GM12878 (cell line): ENCODE results near the gene PITPNC1. TPM values are rescaled to one million over a fixed set of nuclear protein-coding genes. Genes with fewer than 3 reads are reported as not detected.

Source experiments
- ASH2L ChIP-seq: fragments of 300-600, 200-600 bp; sonication (generic); IDR thresholded peaks from 2 replicates; pipeline ENCODE4 v1.6.1; 2017; ENCODE audit warnings: low read depth, mild to moderate bottlenecking, borderline replicate concordance
- ATF7 ChIP-seq: fragments of 450-650 bp; IDR thresholded peaks from 2 replicates; pipeline ENCODE4 v1.6.1; 2016; ENCODE audit warnings: low read depth, mild to moderate bottlenecking
- BHLHE40 ChIP-seq, 2 experiments: fragments of 450-650 bp in 1 of 2; IDR thresholded peaks; 2 replicates each; pipeline ENCODE4 v1.6.1; 2011 to 2017; ENCODE audit warnings: low read depth in 2 of 2, borderline replicate concordance in 1 of 2, improper control_type of control experiment in 1 of 2, low read length in 1 of 2, mild to moderate bottlenecking in 1 of 2
- CHD4 ChIP-seq: fragments of 200-600 bp; sonication (generic); IDR thresholded peaks from 2 replicates; pipeline ENCODE4 v1.6.1; 2016; ENCODE audit warnings: mild to moderate bottlenecking
- CREM ChIP-seq: IDR thresholded peaks from 2 replicates; pipeline ENCODE4 v1.6.1; 2014; ENCODE audit warnings: antibody characterized with exemption, low read depth
- EP300 ChIP-seq, 2 experiments: fragments of 150-350 bp in 1 of 2; IDR thresholded peaks; 2 replicates each; pipeline ENCODE4 v1.6.1; 2011 to 2012; ENCODE audit warnings: low read depth in 2 of 2, low read length in 2 of 2, borderline replicate concordance in 1 of 2, improper control_type of control experiment in 1 of 2, inconsistent platforms in 1 of 2; ENCODE audit not compliant: control insufficient read depth in 1 of 2
- FOXK2 ChIP-seq: fragments of 450-650 bp; IDR thresholded peaks from 2 replicates; pipeline ENCODE4 v1.6.1; 2017; ENCODE audit warnings: mild to moderate bottlenecking, moderate library complexity
- HDGF ChIP-seq: fragments of 450-650 bp; IDR thresholded peaks from 2 replicates; pipeline ENCODE4 v1.6.1; 2016; ENCODE audit warnings: antibody characterized with exemption
- MXI1 ChIP-seq: fragments of 150-350 bp; IDR thresholded peaks from 2 replicates; pipeline ENCODE4 v1.6.1; 2011; ENCODE audit warnings: low read depth, mild to moderate bottlenecking, inconsistent platforms, low read length, improper control_type of control experiment
- NBN ChIP-seq: fragments of 450-650 bp; IDR thresholded peaks from 2 replicates; pipeline ENCODE4 v1.6.1; 2016
- NFIC ChIP-seq: IDR thresholded peaks from 2 replicates; pipeline ENCODE4 v1.6.1; 2012; ENCODE audit warnings: low read depth, mild to moderate bottlenecking, inconsistent platforms, low read length, moderate library complexity
- RB1 ChIP-seq: fragments of 450-650 bp; formaldehyde crosslinking; IDR thresholded peaks from 2 replicates; pipeline ENCODE4 v1.6.1; 2017; ENCODE audit warnings: mild to moderate bottlenecking, borderline replicate concordance
- RCOR1 ChIP-seq: conservative IDR thresholded peaks from 2 replicates; pipeline ENCODE4 v1.6.1; 2012; ENCODE audit warnings: low read depth, low read length, improper control_type of control experiment
- SMC3 ChIP-seq: IDR thresholded peaks from 2 replicates; pipeline ENCODE4 v1.6.1; 2011; ENCODE audit warnings: low read length, improper control_type of control experiment, borderline replicate concordance
- SPI1 ChIP-seq: IDR thresholded peaks from 2 replicates; pipeline ENCODE4 v1.6.1; 2011; ENCODE audit warnings: low read depth, mild to moderate bottlenecking, low read length, moderate library complexity, borderline replicate concordance; ENCODE audit not compliant: insufficient read depth
- ZNF217 ChIP-seq: fragments of 450-650 bp; IDR thresholded peaks from 2 replicates; pipeline ENCODE4 v1.6.1; 2017; ENCODE audit warnings: antibody characterized with exemption, mild to moderate bottlenecking
- ZNF622 ChIP-seq: fragments of 450-650 bp; IDR thresholded peaks from 2 replicates; pipeline ENCODE4 v1.6.1; 2017; ENCODE audit warnings: mild to moderate bottlenecking, inconsistent platforms
- polyA plus RNA-seq, 11 experiments: library from polyadenylated mRNA; depleted of rRNA in 4 of 11; unstranded in 6 of 11; stranded (reverse) in 5 of 11; fragments of >200 nt; fragmentation: Nextera tagmentation in 4 of 11; fragmentation: Illumina TruSeq in 1 of 11; extraction: Ambion mirVana in 4 of 11; extraction: Trizol in 1 of 11; gene quantifications; 1 replicate in 1 of 11; 2 replicates in 10 of 11; pipeline versions ENCODE4 v1.2.1 to v1.2.3, GENCODE V29; 2011 to 2016; ENCODE audit warnings: inconsistent platforms in 2 of 11, missing spikeins in 2 of 11, low read depth in 1 of 11
- total RNA-seq, 4 experiments: library from RNA; depleted of rRNA in 3 of 4; stranded (reverse); fragments of >200 nt in 3 of 4; fragmentation: Illumina TruSeq in 1 of 4; extraction: Trizol in 1 of 4; gene quantifications; 2 replicates each; pipeline versions ENCODE4 v1.2.1 to v1.2.3, GENCODE V29; 2013 to 2021
- TF ChIP-seq, protein P1 (sequence below): IDR thresholded peaks from 2 replicates; pipeline ENCODE4 v1.6.1; 2012; ENCODE audit warnings: improper control_type of control experiment, low read depth, low read length; ENCODE audit not compliant: insufficient replicate concordance
- TF ChIP-seq, protein P2 (sequence below): fragments of 450-650 bp; IDR thresholded peaks from 2 replicates; pipeline ENCODE4 v1.6.1; 2016; ENCODE audit warnings: mild to moderate bottlenecking
- TF ChIP-seq, protein P3 (sequence below): IDR thresholded peaks from 2 replicates; pipeline ENCODE4 v1.6.1; 2012; ENCODE audit warnings: mild to moderate bottlenecking, low read depth, low read length

Gene PITPNC1
- total and polyA plus RNA-seq, 10 of the 15 experiments (the other 5 are each of a cell fraction or from before 2014, with no cell fraction given) = 12.2 to 62.4 (median 47.3) TPM

DNA sequence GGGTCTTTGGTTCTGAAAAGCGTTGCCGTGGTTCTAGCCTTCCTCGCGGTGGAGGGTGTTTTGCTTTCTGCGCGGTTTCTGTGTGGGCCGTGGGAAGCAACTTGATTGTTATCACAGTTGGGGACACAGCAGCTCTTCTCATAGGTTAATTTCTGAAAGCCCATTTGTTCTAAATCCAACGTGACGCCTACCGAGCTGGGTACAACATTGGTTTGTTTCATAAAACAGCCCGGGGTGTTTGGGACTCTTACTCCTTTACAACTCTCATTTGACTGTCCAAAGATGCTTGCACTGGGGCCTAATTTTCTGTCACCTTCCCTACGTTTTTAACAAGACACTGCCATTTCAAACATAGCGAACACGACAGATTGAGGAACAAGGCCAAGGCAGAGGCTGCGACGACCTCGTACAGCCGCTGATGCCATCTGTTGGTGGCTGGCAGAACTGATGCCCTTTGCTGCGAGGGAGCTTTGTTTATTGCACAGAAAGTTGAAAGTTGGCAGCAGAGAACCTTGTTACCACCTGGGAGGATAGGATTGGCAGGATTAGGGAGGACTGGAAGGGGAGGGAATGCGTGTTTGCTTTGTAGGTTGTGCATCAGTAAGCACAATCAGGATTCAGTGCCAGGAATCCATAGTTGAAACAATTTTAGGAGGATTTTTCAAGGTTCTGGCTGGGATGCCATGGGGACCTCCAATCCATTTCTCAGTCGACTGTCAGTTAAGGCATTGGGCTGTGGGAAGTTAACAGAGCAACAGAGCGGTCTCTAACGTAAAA lies 98.3 kb downstream of the PITPNC1 start (continued):
- TF ChIP-seq, protein P1, sequence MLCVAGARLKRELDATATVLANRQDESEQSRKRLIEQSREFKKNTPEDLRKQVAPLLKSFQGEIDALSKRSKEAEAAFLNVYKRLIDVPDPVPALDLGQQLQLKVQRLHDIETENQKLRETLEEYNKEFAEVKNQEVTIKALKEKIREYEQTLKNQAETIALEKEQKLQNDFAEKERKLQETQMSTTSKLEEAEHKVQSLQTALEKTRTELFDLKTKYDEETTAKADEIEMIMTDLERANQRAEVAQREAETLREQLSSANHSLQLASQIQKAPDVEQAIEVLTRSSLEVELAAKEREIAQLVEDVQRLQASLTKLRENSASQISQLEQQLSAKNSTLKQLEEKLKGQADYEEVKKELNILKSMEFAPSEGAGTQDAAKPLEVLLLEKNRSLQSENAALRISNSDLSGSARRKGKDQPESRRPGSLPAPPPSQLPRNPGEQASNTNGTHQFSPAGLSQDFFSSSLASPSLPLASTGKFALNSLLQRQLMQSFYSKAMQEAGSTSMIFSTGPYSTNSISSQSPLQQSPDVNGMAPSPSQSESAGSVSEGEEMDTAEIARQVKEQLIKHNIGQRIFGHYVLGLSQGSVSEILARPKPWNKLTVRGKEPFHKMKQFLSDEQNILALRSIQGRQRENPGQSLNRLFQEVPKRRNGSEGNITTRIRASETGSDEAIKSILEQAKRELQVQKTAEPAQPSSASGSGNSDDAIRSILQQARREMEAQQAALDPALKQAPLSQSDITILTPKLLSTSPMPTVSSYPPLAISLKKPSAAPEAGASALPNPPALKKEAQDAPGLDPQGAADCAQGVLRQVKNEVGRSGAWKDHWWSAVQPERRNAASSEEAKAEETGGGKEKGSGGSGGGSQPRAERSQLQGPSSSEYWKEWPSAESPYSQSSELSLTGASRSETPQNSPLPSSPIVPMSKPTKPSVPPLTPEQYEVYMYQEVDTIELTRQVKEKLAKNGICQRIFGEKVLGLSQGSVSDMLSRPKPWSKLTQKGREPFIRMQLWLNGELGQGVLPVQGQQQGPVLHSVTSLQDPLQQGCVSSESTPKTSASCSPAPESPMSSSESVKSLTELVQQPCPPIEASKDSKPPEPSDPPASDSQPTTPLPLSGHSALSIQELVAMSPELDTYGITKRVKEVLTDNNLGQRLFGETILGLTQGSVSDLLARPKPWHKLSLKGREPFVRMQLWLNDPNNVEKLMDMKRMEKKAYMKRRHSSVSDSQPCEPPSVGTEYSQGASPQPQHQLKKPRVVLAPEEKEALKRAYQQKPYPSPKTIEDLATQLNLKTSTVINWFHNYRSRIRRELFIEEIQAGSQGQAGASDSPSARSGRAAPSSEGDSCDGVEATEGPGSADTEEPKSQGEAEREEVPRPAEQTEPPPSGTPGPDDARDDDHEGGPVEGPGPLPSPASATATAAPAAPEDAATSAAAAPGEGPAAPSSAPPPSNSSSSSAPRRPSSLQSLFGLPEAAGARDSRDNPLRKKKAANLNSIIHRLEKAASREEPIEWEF = peak; percentile 30
- no peak for TF ChIP-seq HDGF
- peak; percentile 96 for TF ChIP-seq SMC3
- peak; percentile 60; the same call in 1 of the 2 replicates for TF ChIP-seq SPI1
- no peak for TF ChIP-seq ZNF622
- TF ChIP-seq MXI1 = no peak
- peak; percentile 18; the same call in 1 of the 2 replicates for TF ChIP-seq NFIC
- 0 out of 2 replicates have a peak, but pooled peaks have one; percentile 28 for TF ChIP-seq CREM
- TF ChIP-seq CHD4 = no peak
- TF ChIP-seq, protein P2, sequence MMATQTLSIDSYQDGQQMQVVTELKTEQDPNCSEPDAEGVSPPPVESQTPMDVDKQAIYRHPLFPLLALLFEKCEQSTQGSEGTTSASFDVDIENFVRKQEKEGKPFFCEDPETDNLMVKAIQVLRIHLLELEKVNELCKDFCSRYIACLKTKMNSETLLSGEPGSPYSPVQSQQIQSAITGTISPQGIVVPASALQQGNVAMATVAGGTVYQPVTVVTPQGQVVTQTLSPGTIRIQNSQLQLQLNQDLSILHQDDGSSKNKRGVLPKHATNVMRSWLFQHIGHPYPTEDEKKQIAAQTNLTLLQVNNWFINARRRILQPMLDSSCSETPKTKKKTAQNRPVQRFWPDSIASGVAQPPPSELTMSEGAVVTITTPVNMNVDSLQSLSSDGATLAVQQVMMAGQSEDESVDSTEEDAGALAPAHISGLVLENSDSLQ = no peak
- TF ChIP-seq FOXK2 = no peak
- TF ChIP-seq EP300 (IDR thresholded peaks at IDR 0.05; ENCODE audit: borderline replicate concordance in 1 of 2, control insufficient read depth in 1 of 2, low read depth in 2 of 2, low read length in 2 of 2) = no peak
- 0 out of 2 replicates have a peak, but pooled peaks have one; percentile 45 for TF ChIP-seq NBN
- TF ChIP-seq ASH2L = no peak
- TF ChIP-seq, protein P3, sequence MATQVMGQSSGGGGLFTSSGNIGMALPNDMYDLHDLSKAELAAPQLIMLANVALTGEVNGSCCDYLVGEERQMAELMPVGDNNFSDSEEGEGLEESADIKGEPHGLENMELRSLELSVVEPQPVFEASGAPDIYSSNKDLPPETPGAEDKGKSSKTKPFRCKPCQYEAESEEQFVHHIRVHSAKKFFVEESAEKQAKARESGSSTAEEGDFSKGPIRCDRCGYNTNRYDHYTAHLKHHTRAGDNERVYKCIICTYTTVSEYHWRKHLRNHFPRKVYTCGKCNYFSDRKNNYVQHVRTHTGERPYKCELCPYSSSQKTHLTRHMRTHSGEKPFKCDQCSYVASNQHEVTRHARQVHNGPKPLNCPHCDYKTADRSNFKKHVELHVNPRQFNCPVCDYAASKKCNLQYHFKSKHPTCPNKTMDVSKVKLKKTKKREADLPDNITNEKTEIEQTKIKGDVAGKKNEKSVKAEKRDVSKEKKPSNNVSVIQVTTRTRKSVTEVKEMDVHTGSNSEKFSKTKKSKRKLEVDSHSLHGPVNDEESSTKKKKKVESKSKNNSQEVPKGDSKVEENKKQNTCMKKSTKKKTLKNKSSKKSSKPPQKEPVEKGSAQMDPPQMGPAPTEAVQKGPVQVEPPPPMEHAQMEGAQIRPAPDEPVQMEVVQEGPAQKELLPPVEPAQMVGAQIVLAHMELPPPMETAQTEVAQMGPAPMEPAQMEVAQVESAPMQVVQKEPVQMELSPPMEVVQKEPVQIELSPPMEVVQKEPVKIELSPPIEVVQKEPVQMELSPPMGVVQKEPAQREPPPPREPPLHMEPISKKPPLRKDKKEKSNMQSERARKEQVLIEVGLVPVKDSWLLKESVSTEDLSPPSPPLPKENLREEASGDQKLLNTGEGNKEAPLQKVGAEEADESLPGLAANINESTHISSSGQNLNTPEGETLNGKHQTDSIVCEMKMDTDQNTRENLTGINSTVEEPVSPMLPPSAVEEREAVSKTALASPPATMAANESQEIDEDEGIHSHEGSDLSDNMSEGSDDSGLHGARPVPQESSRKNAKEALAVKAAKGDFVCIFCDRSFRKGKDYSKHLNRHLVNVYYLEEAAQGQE = no peak
- 0 out of 4 replicates have a peak, but pooled peaks of 1 of the 2 experiments have one; percentile 34 for TF ChIP-seq BHLHE40 (IDR thresholded peaks at IDR 0.05; ENCODE audit: borderline replicate concordance in 1 of 2, low read depth in 2 of 2, low read length in 1 of 2)
- no peak for TF ChIP-seq RCOR1
- TF ChIP-seq ATF7 = no peak
- no peak for TF ChIP-seq ZNF217
- peak; percentile 44; the same call in 1 of the 2 replicates for TF ChIP-seq RB1
